ENCODE data around the gene MZF1. TPM values are rescaled to one million over a fixed set of nuclear protein-coding genes. Genes with fewer than 3 reads are reported as not detected.

MZF1 gene
- total and polyA plus RNA-seq, 4 donors, result 4.9 to 21.1 (median 8.8) TPM

DNA sequence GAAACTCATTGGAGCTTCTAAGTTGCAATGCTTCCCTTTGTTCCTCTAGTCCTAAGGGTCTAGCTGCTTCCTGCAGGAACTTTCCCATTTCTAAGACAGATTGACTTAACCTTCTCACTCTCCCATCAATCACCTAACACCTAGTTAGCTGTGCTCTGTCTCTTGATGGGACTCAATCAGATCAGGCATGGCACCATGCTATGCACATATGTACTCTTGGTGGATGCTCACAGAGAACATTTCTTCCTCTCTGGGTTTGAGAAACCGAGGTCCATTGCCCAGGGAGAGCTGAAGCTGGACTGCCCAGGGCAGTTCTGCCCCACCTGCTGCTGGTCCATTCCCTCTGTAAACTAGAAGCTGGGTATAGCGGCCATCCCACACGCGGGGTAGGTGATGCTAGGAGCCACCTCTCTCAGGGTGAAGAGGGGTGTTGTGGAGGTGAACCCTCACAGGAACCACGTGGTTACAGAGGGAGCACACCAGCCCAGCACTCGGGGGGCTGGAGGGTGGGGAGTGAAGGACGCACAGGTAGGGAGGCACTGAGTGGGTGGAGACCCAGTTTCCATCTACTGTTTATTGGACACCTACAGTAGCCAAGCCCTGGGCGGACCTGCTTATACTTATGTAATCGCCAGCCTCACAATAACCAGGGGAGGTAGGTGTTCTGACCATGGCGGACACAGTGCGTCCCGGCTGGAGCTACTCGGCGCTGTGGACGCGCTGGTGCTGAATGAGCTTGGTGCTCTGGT, 11.6 kb downstream of the MZF1 start:
- no peaks in the 10 kb centered on the region for H3K9me3 ChIP-seq (ENCODE audit: control insufficient read depth in 4 of 4, low read length in 3 of 4)
- TF ChIP-seq HNF4G (IDR thresholded peaks at IDR 0.05) (no peak), SP1 (IDR thresholded peaks at IDR 0.05) (no peak), FOXA2 (IDR thresholded peaks at IDR 0.05) (no peak), HNF4A (conservative IDR thresholded peaks at IDR 0.05) (no peak), REST (IDR thresholded peaks at IDR 0.05) (no peak), TAF1 (conservative IDR thresholded peaks at IDR 0.05) (no peak), RAD21 (IDR thresholded peaks at IDR 0.05) (no peak), YY1 (IDR thresholded peaks at IDR 0.05) (no peak), RXRA (IDR thresholded peaks at IDR 0.05) (no peak), CTCF (IDR thresholded peaks at IDR 0.05; ENCODE audit: low read depth, low read length, missing input control) (no peak), ATF3 (IDR thresholded peaks at IDR 0.05) (no peak), NR2F2 (IDR thresholded peaks at IDR 0.05) (no peak), GABPA (IDR thresholded peaks at IDR 0.05 in 1 of 2, conservative IDR thresholded peaks at IDR 0.05 in 1 of 2) (no peak), JUND (IDR thresholded peaks at IDR 0.05) (no peak), EGR1 (IDR thresholded peaks at IDR 0.05; ENCODE audit: low read depth in 2 of 2) (no peak), FOXA1 (IDR thresholded peaks at IDR 0.05) (no peak)
- TF ChIP-seq, protein P1, sequence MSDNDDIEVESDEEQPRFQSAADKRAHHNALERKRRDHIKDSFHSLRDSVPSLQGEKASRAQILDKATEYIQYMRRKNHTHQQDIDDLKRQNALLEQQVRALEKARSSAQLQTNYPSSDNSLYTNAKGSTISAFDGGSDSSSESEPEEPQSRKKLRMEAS (IDR thresholded peaks at IDR 0.05), result no peak
- TF ChIP-seq, protein P2, sequence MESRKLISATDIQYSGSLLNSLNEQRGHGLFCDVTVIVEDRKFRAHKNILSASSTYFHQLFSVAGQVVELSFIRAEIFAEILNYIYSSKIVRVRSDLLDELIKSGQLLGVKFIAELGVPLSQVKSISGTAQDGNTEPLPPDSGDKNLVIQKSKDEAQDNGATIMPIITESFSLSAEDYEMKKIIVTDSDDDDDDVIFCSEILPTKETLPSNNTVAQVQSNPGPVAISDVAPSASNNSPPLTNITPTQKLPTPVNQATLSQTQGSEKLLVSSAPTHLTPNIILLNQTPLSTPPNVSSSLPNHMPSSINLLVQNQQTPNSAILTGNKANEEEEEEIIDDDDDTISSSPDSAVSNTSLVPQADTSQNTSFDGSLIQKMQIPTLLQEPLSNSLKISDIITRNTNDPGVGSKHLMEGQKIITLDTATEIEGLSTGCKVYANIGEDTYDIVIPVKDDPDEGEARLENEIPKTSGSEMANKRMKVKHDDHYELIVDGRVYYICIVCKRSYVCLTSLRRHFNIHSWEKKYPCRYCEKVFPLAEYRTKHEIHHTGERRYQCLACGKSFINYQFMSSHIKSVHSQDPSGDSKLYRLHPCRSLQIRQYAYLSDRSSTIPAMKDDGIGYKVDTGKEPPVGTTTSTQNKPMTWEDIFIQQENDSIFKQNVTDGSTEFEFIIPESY (IDR thresholded peaks at IDR 0.05), result no peak
- WGBS, result 50% methylated on average over 16 of the region's 16 CpGs
- H3K27me3 ChIP-seq (ENCODE audit: control insufficient read depth in 4 of 4, insufficient read depth in 4 of 4, low read length in 3 of 4), result no peaks in the 10 kb centered on the region
- H3K4me1 ChIP-seq (ENCODE audit: control insufficient read depth in 4 of 4, insufficient read depth in 4 of 4, low read length in 3 of 4), result peaks cover 24 to 49% (median 42%) of the 10 kb centered on the region in 4 donors
- no peak overlapping the region for H3K4me3 ChIP-seq (ENCODE audit: low read depth in 1 of 3, low read length in 3 of 3)
- no peak overlapping the region for H3K27ac ChIP-seq (ENCODE audit: low read depth in 1 of 2, low read length in 2 of 2)
- no peak for DNase-seq (ENCODE audit: low spot score)
- H3K9ac ChIP-seq (ENCODE audit: low read depth in 1 of 2, low read length in 2 of 2), result no peak overlapping the region
- H3K36me3 ChIP-seq (ENCODE audit: control insufficient read depth in 4 of 4, insufficient read depth in 3 of 4, low read depth in 1 of 4, low read length in 3 of 4), result peaks cover 0 to 3% (median under 1%) of the 10 kb centered on the region in 4 donors
